ENCODE measurements around the gene FREY1.

GRCh38 chr11:45869551-45869950, 37.5 kb downstream of the FREY1 start:
- TF ChIP-seq POLR2A (IDR thresholded peaks at IDR 0.05; ENCODE audit: low read depth, low read length) (no peak), POLR2AphosphoS5 (IDR thresholded peaks at IDR 0.05; ENCODE audit: low read depth, low read length) (no peak), TAF1 (IDR thresholded peaks at IDR 0.05; ENCODE audit: borderline replicate concordance, low read depth, low read length) (no peak)

All from GM12892 (cell line).